Fibroblast of lung (primary cell): ENCODE measurements around the gene LDLRAD3. TPM values are rescaled to one million over a fixed set of nuclear protein-coding genes. Genes with fewer than 3 reads are reported as not detected.

Source experiments
- DNase-seq, 2 donors: peaks; one replicate each; pipeline versions ENCODE4 v3.0.0 to v3.0.0-alpha.2; 2010; ENCODE audit warnings: low read depth in 2 of 2
- H2AFZ ChIP-seq: 2 replicates; pipeline ENCODE4 v1.5.1; 2012; ENCODE audit warnings: low read length, control low read depth, inconsistent platforms
- H3K27ac ChIP-seq: 2 replicates; pipeline ENCODE4 v1.5.1; 2011; ENCODE audit warnings: low read length, control low read depth; ENCODE audit not compliant: insufficient read depth
- H3K27me3 ChIP-seq: 2 replicates; pipeline ENCODE4 v1.5.1; 2011; ENCODE audit warnings: mild to moderate bottlenecking, low read length; ENCODE audit not compliant: control insufficient read depth, insufficient read depth
- H3K36me3 ChIP-seq: 2 replicates; pipeline ENCODE4 v1.5.1; 2011; ENCODE audit warnings: low read length; ENCODE audit not compliant: control insufficient read depth, insufficient read depth
- H3K4me1 ChIP-seq: 2 replicates; pipeline ENCODE4 v1.5.1; 2011; ENCODE audit warnings: low read length; ENCODE audit not compliant: control insufficient read depth, insufficient read depth; ENCODE audit errors: extremely low read depth
- H3K4me2 ChIP-seq: 2 replicates; pipeline ENCODE4 v1.5.1; 2011; ENCODE audit warnings: low read length, control low read depth; ENCODE audit not compliant: insufficient read depth; ENCODE audit errors: extremely low read depth
- H3K4me3 ChIP-seq, 4 experiments: fragments of 200-600 bp in 1 of 4; sonication (generic) in 1 of 4; replicated peaks in 1 of 4; 2 replicates each; pipeline ENCODE4 v1.5.1; 2011 to 2016; ENCODE audit warnings: low read length in 4 of 4, low read depth in 3 of 4, mild to moderate bottlenecking in 3 of 4, control low read depth in 2 of 4, inconsistent platforms in 1 of 4, mixed read lengths in 1 of 4; ENCODE audit not compliant: insufficient read depth in 1 of 4; ENCODE audit errors: control extremely low read depth in 1 of 4
- H3K79me2 ChIP-seq: 2 replicates; pipeline ENCODE4 v1.5.1; 2012; ENCODE audit warnings: mild to moderate bottlenecking, low read length, inconsistent platforms; ENCODE audit not compliant: control insufficient read depth, insufficient read depth
- H3K9ac ChIP-seq: 2 replicates; pipeline ENCODE4 v1.5.1; 2011; ENCODE audit warnings: mild to moderate bottlenecking, low read length, control low read depth; ENCODE audit not compliant: insufficient read depth
- H3K9me3 ChIP-seq: 2 replicates; pipeline ENCODE4 v1.5.1; 2012; ENCODE audit warnings: low read depth, low read length; ENCODE audit not compliant: control insufficient read depth, insufficient read depth
- H4K20me1 ChIP-seq: 2 replicates; pipeline ENCODE4 v1.5.1; 2011; ENCODE audit warnings: low read length; ENCODE audit not compliant: control insufficient read depth, insufficient read depth; ENCODE audit errors: extremely low read depth
- EZH2 ChIP-seq: IDR thresholded peaks from 2 replicates; pipeline ENCODE4 v1.5.1; 2012; ENCODE audit warnings: low read length, control low read depth, mild to moderate bottlenecking; ENCODE audit errors: missing control alignments
- polyA plus RNA-seq, 2 donors: library from polyadenylated mRNA; depleted of rRNA in 1 of 2; stranded (reverse) in 1 of 2; unstranded in 1 of 2; fragments of >200 nt; gene quantifications; 2 replicates each; pipeline ENCODE4 v1.2.1, GENCODE V29; 2011 to 2012; ENCODE audit warnings: missing spikeins in 1 of 2
- total RNA-seq: library from RNA; depleted of rRNA; stranded (reverse); fragments of >200 nt; gene quantifications from 2 replicates; pipeline ENCODE4 v1.2.1, GENCODE V29; 2014
- TF ChIP-seq, protein P1 (sequence below), 2 donors: IDR thresholded peaks in 1 of 2; conservative IDR thresholded peaks in 1 of 2; 1 replicate in 1 of 2; 2 replicates in 1 of 2; pipeline ENCODE4 v1.5.1; 2011 to 2012; ENCODE audit warnings: low read length in 2 of 2, control low read depth in 1 of 2, inconsistent platforms in 1 of 2, low read depth in 1 of 2, mild to moderate bottlenecking in 1 of 2

The LDLRAD3 gene
- total and polyA plus RNA-seq, 2 donors (not counting 1 experiment from before 2014, with no cell fraction given): 3.8 to 7.8 TPM

GRCh38 chr11:36131721-36132397, 188.0 kb downstream of the LDLRAD3 start:
- no peak for TF ChIP-seq EZH2
- TF ChIP-seq, protein P1, sequence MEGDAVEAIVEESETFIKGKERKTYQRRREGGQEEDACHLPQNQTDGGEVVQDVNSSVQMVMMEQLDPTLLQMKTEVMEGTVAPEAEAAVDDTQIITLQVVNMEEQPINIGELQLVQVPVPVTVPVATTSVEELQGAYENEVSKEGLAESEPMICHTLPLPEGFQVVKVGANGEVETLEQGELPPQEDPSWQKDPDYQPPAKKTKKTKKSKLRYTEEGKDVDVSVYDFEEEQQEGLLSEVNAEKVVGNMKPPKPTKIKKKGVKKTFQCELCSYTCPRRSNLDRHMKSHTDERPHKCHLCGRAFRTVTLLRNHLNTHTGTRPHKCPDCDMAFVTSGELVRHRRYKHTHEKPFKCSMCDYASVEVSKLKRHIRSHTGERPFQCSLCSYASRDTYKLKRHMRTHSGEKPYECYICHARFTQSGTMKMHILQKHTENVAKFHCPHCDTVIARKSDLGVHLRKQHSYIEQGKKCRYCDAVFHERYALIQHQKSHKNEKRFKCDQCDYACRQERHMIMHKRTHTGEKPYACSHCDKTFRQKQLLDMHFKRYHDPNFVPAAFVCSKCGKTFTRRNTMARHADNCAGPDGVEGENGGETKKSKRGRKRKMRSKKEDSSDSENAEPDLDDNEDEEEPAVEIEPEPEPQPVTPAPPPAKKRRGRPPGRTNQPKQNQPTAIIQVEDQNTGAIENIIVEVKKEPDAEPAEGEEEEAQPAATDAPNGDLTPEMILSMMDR (conservative IDR thresholded peaks at IDR 0.05 in 1 of 2, IDR thresholded peaks at IDR 0.05 in 1 of 2; ENCODE audit: low read depth in 1 of 2, low read length in 2 of 2): peak; percentile 87 to 90
- H3K4me2 ChIP-seq: no peak overlapping the region
- no peaks in the 10 kb centered on the region for H3K9me3 ChIP-seq
- no peaks in the 10 kb centered on the region for H4K20me1 ChIP-seq
- no peaks in the 10 kb centered on the region for H3K36me3 ChIP-seq
- H3K27ac ChIP-seq: no peak overlapping the region
- H3K79me2 ChIP-seq: no peaks in the 10 kb centered on the region
- no peak overlapping the region for H3K9ac ChIP-seq
- H2AFZ ChIP-seq: no peak overlapping the region
- H3K27me3 ChIP-seq: no peaks in the 10 kb centered on the region
- H3K4me1 ChIP-seq: peaks cover 3% of the 10 kb centered on the region
- H3K4me3 ChIP-seq: no peak overlapping the region
- peak in 1 of 2 donors; percentile 76 for DNase-seq

GRCh38 chr11:36132940-36133339, 189.1 kb downstream of the LDLRAD3 start:
- Histone ChIP-seq H3K4me3 (no peak overlapping the region), H2AFZ (no peak overlapping the region), H3K4me1 (peaks cover 3% of the 10 kb centered on the region), H3K79me2 (no peaks in the 10 kb centered on the region), H3K27ac (no peak overlapping the region), H3K27me3 (no peaks in the 10 kb centered on the region), H3K36me3 (no peaks in the 10 kb centered on the region), H3K9me3 (no peaks in the 10 kb centered on the region), H3K4me2 (no peak overlapping the region), H3K9ac (no peak overlapping the region), H4K20me1 (no peaks in the 10 kb centered on the region)
- peak in 1 of 2 donors; percentile 38 for DNase-seq
- no peak for TF ChIP-seq EZH2
- TF ChIP-seq, protein P1 (conservative IDR thresholded peaks at IDR 0.05 in 1 of 2, IDR thresholded peaks at IDR 0.05 in 1 of 2; ENCODE audit: low read depth in 1 of 2, low read length in 2 of 2): no peak

- no peaks in the 10 kb centered on the region for H3K27me3 ChIP-seq
- no peak overlapping the region for H2AFZ ChIP-seq
- no peak overlapping the region for H3K9ac ChIP-seq
- TF ChIP-seq, protein P1 (conservative IDR thresholded peaks at IDR 0.05 in 1 of 2, IDR thresholded peaks at IDR 0.05 in 1 of 2; ENCODE audit: low read depth in 1 of 2, low read length in 2 of 2): no peak
- no peak for TF ChIP-seq EZH2
- no peaks in the 10 kb centered on the region for H4K20me1 ChIP-seq
- no peak overlapping the region for H3K4me3 ChIP-seq
- no peak for DNase-seq
- H3K36me3 ChIP-seq: no peaks in the 10 kb centered on the region
- no peaks in the 10 kb centered on the region for H3K79me2 ChIP-seq
- no peak overlapping the region for H3K27ac ChIP-seq
- H3K4me1 ChIP-seq: peaks cover 3% of the 10 kb centered on the region
- no peaks in the 10 kb centered on the region for H3K9me3 ChIP-seq
- no peak overlapping the region for H3K4me2 ChIP-seq
Measured at GRCh38 chr11:36135076-36135475, 191.2 kb downstream of the LDLRAD3 start.
